Activated T-cell treated with anti-CD3 and anti-CD28 coated beads, Interleukin-2, amount 50 U/mL, for 24 hours (primary cell): ENCODE results near the gene SGO1.

Experiments used
- DNase-seq: peaks from one replicate; pipeline ENCODE4 v3.0.0-alpha.2; 2020
- H3K27ac Mint-ChIP-seq: 2 replicates; pipeline ENCODE4 v1.8.0; 2020; ENCODE audit warnings: mild to moderate bottlenecking, mixed read lengths
- H3K27me3 Mint-ChIP-seq: 2 replicates; pipeline ENCODE4 v1.8.0; 2020; ENCODE audit warnings: mixed read lengths
- H3K36me3 Mint-ChIP-seq: 2 replicates; pipeline ENCODE4 v1.8.0; 2020; ENCODE audit warnings: low read depth, mixed read lengths
- H3K4me1 Mint-ChIP-seq: 2 replicates; pipeline ENCODE4 v1.8.0; 2020; ENCODE audit warnings: low read depth, mixed read lengths
- H3K4me3 Mint-ChIP-seq: 2 replicates; pipeline ENCODE4 v1.8.0; 2020; ENCODE audit warnings: mild to moderate bottlenecking, moderate library complexity, mixed read lengths
- H3K9me3 Mint-ChIP-seq: 2 replicates; pipeline ENCODE4 v1.8.0; 2020; ENCODE audit warnings: mixed read lengths

Gene SGO1

DNA sequence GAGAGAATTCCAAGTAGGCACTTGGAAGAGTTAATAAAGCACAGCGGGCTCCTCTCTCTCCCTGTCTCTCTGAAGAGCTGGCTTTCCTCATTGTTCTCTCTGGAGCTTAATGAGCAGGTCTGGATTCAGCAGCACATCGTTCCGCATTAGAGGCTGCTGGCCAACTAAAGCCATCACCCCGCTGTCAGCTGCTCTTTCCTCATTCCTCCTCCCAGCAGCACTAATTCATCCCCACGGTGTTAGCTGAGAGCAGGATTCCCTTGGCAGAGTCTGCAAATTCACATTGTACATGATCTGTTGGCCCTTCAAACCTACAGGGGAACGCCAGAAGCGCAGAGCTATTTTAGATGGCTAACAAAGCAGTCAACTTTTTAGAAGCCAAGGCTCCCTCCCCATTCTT, 44.2 kb downstream of the SGO1 start:
- Mint-ChIP-seq H3K36me3 (peaks cover 69% of the 10 kb centered on the region), H3K27ac (no peak overlapping the region), H3K4me3 (no peak overlapping the region), H3K9me3 (no peaks in the 10 kb centered on the region), H3K4me1 (no peaks in the 10 kb centered on the region), H3K27me3 (no peaks in the 10 kb centered on the region)
- no peak for DNase-seq

DNA sequence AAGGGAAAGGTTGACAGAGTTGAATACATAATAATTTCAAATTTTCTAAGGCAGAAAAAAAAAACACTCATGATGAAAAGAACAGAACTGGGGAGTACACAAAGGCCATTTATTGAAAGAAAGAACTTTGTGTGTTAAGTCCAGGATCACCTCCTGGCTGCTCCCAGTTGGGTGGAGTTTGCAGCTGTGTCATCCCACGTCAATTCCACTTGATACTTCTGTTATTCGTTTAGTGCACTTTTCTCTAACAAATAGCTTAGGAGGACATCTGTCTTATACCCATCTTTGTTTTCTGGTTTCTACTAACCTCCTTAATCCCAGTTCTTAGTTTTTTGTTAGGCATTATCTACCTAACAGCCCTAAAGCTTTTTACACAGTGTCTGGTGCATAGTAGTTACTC, 44.7 kb downstream of the SGO1 start:
- Mint-ChIP-seq H3K4me3 (no peak overlapping the region), H3K36me3 (peaks cover 70% of the 10 kb centered on the region), H3K27ac (no peak overlapping the region), H3K9me3 (no peaks in the 10 kb centered on the region), H3K4me1 (no peaks in the 10 kb centered on the region), H3K27me3 (no peaks in the 10 kb centered on the region)
- no peak for DNase-seq

DNA sequence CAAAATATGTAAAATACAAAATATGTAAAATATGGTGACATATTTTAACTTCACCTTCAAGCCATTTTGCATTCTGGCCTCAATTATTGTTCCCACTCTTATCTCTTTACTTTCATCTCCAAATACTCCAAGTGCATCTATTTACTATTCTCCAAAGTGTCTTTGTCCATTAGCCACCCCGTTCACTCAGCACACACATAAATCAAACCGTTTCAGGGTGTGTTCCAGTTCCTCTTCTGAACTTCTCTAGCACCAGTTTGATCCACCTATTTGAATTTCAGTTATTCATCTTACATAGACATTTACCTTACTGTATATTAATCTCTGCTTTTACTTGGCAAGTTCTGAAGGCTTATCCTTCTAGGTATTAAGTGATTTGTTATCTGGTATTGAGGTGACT, 45.1 kb downstream of the SGO1 start:
- Mint-ChIP-seq H3K4me3 (no peak overlapping the region), H3K27me3 (no peaks in the 10 kb centered on the region), H3K36me3 (peaks cover 67% of the 10 kb centered on the region), H3K9me3 (no peaks in the 10 kb centered on the region), H3K4me1 (no peaks in the 10 kb centered on the region), H3K27ac (no peak overlapping the region)
- DNase-seq = no peak

DNA sequence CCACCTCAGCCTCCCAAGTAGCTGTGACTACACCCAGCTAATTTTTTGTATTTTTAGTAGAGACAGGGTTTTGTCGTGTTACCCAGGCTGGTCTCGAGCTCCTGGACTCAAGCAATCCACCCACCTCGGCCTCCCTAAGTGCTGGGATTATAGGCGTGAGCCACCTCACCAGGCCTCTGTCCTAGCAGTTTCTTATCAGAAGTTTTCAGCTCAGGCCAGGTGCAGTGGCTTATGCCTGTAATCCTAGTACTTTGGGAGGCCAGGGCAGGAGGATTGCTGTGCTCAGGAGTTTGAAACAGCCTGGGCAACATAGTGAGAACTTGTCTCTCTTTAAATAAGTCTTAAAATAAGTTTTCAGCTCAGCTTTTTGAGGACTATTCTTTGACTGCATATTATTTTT, 48.4 kb downstream of the SGO1 start:
- no peak for DNase-seq
- Mint-ChIP-seq H3K4me3 (no peak overlapping the region), H3K27me3 (no peaks in the 10 kb centered on the region), H3K36me3 (peaks cover 58% of the 10 kb centered on the region), H3K27ac (no peak overlapping the region), H3K9me3 (no peaks in the 10 kb centered on the region), H3K4me1 (peaks cover 3% of the 10 kb centered on the region)

DNA sequence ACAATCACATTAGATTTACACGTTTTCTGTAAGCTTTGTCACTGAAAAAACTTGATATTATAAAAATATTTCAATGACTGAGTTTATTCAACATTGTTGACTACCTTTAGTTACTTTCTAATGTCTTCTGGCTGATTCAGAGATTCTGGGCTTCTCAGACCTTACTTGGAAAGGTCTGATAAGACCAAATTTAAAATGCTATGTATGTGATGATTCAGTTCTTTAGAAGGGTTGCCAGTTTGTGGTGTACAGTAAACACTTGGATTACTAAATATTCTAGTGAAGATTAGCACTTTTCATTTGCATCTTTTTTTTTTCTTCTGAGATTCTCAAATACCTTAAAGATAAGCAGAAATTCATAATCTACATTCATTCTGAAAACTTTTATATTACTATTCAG, 49.8 kb downstream of the SGO1 start:
- Mint-ChIP-seq H3K36me3 (peaks cover 51% of the 10 kb centered on the region), H3K27ac (no peak overlapping the region)
- no peak for DNase-seq

DNA sequence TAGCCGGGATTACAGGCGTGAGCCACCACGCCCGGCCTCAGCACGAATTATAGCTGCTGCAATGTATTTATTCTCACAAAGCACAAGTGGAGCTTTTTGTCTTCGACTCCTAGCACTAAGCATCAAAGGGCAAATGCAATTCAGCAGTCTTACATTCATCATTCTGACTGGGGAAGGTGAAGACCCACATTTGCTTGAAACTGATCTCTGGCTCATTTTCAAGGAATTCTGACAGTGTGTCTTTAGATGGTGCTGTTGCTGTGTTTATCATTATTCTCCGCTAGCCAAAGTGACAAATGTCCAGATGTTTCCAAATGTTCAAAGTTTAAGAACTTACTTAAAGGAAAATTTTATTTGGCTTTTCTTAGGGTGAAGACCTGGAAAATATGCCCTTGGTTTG, 55.9 kb downstream of the SGO1 start:
- H3K36me3 Mint-ChIP-seq = peaks cover 58% of the 10 kb centered on the region
- no peaks in the 10 kb centered on the region for H3K27me3 Mint-ChIP-seq
- H3K4me1 Mint-ChIP-seq = peaks cover 1% of the 10 kb centered on the region
- H3K4me3 Mint-ChIP-seq = no peak overlapping the region
- H3K27ac Mint-ChIP-seq = no peak overlapping the region
- DNase-seq = no peak
- no peaks in the 10 kb centered on the region for H3K9me3 Mint-ChIP-seq

More for the DNA sequence above, 49.8 kb downstream of the SGO1 start:
- Mint-ChIP-seq H3K9me3 (no peaks in the 10 kb centered on the region), H3K4me1 (peaks cover 3% of the 10 kb centered on the region), H3K27me3 (no peaks in the 10 kb centered on the region), H3K4me3 (no peak overlapping the region)

DNA sequence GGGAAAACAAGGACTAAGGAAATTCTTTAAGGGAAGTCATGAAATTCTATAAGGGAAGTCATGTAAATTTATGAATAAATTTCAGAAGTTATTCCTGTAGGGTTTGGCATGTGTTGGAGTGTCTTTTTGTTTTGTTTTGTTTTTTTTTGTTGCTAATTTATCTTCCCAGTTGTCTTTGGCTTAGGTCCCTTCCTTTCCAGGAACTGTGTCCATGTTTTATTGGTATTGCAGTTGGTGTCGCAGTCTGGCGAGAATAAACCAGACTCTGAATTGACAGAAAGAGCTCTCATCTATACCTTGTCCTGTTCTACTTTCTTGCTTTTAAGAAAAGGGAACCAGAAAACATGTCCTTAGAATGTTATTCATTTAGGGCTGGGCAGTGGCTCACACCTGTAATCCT, 57.6 kb downstream of the SGO1 start:
- Mint-ChIP-seq H3K36me3 (peaks cover 70% of the 10 kb centered on the region), H3K4me3 (no peak overlapping the region), H3K27ac (no peak overlapping the region), H3K27me3 (no peaks in the 10 kb centered on the region), H3K4me1 (peaks cover 1% of the 10 kb centered on the region), H3K9me3 (no peaks in the 10 kb centered on the region)
- DNase-seq = no peak

DNA sequence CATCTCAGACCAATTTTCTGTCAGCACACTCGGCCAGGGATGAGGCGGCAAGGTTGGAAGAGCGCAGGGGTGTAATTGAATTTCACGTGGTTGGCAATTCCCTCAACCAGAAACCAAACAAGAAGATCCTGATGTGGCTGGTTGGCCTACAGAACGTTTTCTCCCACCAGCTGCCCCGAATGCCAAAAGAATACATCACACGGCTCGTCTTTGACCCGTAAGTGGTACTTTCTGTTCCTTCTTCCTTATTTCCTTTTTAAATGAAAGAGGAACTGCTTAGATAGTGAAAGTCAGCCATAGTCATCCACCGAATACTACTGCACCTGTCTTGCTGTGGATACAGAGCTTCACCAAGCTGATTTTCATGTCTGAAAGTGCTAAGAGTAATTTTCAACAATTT, 60.1 kb downstream of the SGO1 start:
- Mint-ChIP-seq H3K4me3 (no peak overlapping the region), H3K36me3 (peaks cover 82% of the 10 kb centered on the region), H3K4me1 (peaks cover 1% of the 10 kb centered on the region), H3K9me3 (no peaks in the 10 kb centered on the region), H3K27me3 (no peaks in the 10 kb centered on the region), H3K27ac (no peak overlapping the region)
- DNase-seq = no peak

DNA sequence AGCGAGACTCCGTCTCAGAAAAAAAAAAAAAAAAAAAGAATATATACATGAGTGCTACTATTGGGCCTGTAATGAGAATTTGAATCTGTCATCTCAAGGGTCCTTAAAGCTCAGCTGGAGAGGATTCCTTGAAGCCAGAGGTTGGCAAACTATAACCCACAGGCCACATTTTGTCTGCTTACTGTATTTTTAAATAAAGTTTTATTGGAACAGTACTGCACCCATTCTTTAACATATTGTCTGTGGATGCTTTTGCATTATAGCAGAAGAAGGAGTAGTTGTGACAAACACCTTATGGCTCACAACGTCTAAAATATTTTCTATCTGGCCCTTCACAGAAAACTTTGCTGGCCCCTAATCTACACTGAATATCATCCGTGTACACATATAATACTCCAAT, 60.7 kb downstream of the SGO1 start:
- Mint-ChIP-seq H3K4me1 (peaks cover 1% of the 10 kb centered on the region), H3K36me3 (peaks cover 83% of the 10 kb centered on the region), H3K27ac (no peak overlapping the region), H3K27me3 (no peaks in the 10 kb centered on the region), H3K4me3 (no peak overlapping the region), H3K9me3 (no peaks in the 10 kb centered on the region)
- DNase-seq = no peak

DNA sequence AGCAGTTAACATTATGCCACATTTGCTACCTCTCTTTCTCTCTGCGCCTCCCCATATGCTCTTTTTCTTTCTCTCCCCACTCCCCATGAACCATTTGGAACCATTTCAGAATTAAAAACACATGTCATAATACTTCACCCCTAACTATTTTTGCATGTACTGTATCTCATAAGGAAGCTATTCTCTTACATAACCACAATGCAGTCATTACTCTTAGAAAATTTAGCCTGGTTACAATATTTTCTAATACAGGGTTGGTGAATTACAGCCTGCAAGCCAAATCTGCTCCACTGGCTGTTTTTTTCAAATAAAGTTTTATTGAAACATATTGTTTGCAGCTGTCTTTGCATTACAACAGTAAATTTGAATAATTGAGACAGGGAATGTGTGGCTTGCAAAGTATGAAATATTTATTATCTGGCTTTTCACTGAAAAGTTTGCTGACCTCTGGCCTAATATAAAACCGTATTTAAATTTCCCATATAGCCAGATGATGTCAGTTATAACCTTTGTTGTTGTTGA, 62.8 kb downstream of the SGO1 start:
- DNase-seq = no peak
- H3K4me3 Mint-ChIP-seq = no peak overlapping the region
- peaks cover 83% of the 10 kb centered on the region for H3K36me3 Mint-ChIP-seq
- no peaks in the 10 kb centered on the region for H3K27me3 Mint-ChIP-seq
- H3K4me1 Mint-ChIP-seq = peaks cover 1% of the 10 kb centered on the region
- H3K9me3 Mint-ChIP-seq = no peaks in the 10 kb centered on the region
- H3K27ac Mint-ChIP-seq = no peak overlapping the region

DNA sequence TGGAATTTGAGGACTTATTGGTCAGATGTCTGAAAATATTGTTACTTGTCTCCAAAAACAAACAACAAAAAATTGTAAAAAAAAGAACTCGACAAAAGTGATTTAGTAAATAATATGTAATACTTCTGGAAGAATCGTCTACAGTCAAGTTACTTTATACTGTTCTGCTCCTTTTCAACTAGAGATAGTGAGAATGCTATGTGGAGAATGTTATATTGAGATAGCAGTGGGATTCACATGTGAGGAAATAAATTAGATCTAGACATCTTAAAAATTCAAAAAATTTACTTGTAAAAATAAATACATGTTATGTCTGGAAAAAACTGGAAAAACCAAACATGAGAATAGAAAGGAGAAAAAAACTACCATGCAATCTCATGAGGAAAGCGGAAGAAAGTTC, 64.9 kb downstream of the SGO1 start:
- Mint-ChIP-seq H3K4me3 (no peak overlapping the region), H3K27me3 (no peaks in the 10 kb centered on the region), H3K27ac (no peak overlapping the region), H3K4me1 (peaks cover 1% of the 10 kb centered on the region), H3K9me3 (no peaks in the 10 kb centered on the region), H3K36me3 (peaks cover 79% of the 10 kb centered on the region)
- no peak for DNase-seq
